SW 1271 (cell line): ENCODE data around the gene STT3B.

Experiments used
- DNase-seq, 2 experiments: peaks; one replicate each; lab custom pipeline; 2025; lab: John Stamatoyannopoulos, UW

The STT3B gene

DNA sequence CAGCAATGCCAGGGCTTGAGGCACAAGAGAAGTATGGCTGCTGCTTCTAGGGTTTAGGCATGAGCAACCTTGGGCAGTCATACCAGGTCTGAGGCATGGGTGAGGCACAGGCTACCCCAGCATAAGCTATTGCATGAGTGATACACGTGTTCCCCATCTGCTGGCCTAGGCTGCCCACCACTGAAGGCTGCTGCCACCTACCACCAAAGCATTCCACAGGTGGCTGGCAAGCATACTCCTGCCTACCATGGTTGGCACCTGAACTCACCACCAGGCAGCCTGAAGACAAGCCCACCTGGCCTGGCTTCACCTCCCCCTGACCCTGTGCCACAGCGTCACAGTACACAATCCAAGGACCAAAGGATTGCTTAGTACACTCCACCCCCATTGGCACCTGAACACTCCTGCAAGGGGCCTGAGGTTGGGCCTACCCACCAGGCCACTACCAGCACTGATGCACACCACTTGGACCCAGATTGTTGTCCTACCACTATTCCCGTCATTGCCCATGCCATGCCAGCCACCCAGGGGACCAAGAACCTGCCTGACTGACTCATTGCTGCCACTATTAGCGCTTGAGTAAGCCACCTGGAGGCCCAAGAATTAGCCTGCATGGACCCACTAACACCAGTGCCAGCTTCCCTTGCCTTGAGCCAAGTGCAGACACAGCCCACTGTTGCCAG lies 115.7 kb downstream of the STT3B start:
- DNase-seq, result no peak

- DNase-seq, result no peak
Observed at GRCh38 chr3:31652296-31652695, 119.6 kb downstream of the STT3B start.

DNA sequence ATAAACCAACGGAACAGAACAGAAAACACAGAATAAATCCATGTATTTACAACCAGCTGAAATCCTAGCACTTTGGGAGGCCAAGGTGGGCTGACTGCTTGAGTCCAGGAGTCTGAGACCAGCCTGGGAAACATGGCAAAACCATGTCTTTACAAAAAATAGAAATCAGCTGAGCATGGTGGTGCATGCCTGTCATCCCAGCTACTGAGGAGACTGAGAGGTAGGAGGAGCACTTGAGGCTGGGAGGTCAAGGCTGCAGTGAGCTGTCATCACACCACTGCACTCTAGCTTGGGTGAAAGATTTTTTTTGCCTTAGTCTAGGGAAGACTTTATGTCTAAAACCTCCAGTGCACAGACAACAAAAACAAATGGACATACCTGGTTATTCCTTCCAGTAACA lies 120.7 kb downstream of the STT3B start:
- no peak for DNase-seq

DNA sequence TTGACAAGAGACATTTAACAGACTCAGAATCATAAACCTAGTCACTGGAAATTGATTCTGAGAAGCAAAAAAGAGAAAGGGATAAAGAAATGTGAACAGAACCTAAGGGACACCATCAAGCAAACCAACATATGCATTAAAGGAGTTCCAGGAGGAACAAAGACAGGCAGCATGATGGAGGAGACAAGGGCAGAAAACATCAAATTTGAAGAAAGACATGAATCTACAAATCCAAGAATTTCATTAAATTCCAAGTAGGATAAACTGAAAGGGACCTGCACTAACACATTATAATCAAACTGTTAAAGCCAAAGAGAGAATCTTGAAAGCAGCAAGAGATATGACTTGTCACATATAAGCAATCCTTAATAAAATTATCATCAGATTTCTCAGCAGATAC lies 122.3 kb downstream of the STT3B start:
- no peak for DNase-seq

DNA sequence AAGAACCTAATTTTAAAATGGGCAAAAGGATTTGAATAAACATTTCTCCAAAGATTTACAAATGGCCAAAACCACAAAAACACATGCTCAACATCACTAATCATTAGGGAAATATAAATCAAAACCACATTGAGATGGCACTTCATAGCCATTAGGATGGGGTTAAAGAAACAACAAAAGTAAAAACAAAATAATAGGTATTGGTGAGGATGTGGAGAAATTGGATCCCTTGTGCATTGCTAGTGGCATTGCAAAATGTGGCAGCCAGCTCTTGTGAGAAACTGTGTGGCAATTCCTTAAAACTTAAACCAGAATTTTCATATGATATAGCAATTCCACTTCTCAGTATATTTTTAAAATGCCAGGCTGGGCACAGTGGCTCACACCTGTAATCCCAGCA lies 126.5 kb downstream of the STT3B start:
- no peak for DNase-seq

GRCh38 chr3:31661286-31661685 lies 128.6 kb downstream of the STT3B start:
- DNase-seq, result no peak

- DNase-seq, result no peak
Observed at GRCh38 chr3:31661993-31662670, 129.4 kb downstream of the STT3B start.

DNA sequence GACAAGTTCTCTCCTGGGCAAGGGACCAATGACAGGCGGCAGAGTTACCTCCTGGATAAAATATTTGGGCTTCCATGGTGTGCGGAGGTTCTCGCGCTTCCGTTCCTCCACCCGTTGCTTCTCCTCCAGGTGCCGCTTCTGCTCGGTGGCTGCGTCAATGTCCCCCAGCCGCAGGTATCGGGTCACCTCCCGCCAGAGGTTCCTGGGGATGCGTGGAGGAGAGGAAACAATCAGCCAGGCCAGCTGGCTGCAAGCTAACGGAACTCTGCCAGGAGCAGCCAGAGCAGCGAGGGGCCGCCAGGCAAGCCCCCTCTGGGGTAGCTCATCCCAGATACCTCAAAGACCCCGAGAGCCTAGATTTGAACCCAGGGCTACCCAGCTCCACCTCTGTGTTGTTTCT lies 131.3 kb downstream of the STT3B start:
- DNase-seq, result no peak

GRCh38 chr3:31667582-31667981 lies 134.9 kb downstream of the STT3B start:
- no peak for DNase-seq

GRCh38 chr3:31668242-31668641 lies 135.5 kb downstream of the STT3B start:
- no peak for DNase-seq

GRCh38 chr3:31670136-31670535 lies 137.4 kb downstream of the STT3B start:
- no peak for DNase-seq

DNA sequence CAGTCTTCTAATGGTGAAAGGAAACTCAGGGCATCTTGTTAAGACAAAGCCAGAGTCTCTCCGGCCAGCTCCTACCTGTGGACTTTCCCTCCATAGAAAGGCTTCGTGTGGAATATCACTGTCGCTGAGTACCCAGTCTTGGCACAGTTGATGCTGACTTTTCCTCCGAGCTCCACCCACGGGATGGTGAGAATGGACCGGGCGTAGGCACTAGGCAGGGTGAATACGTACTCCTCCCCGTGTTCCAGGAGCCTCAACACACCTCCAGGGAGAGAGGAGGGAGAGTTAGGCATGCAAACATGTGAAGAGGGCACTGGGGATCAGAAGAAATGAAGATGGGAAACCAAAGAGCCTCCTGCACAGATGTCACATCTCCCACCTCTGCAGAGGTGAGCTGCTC lies 138.0 kb downstream of the STT3B start:
- DNase-seq, result no peak

GRCh38 chr3:31671451-31671850 lies 138.7 kb downstream of the STT3B start:
- DNase-seq, result no peak

DNA sequence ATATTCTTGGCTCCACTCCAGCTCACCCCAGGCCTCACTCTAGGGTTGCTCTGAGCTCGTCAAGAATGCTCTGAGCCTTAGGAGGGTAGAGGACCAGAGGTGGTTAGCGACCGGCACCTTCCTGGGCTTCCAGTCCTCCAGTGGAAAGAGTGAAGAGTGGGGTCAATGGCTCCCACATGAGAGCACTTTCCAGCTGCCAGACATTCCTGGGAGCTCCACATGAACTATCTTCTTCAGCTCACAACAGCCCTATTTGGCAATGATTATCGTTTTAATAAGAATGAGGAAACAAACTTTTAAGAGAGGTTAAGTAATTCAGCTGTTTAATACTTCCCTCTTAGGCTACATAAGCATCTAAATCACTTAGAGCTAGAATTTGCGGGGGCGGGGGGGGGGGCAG lies 139.3 kb downstream of the STT3B start:
- DNase-seq, result no peak

GRCh38 chr3:31673950-31674349 lies 141.2 kb downstream of the STT3B start:
- no peak for DNase-seq

DNA sequence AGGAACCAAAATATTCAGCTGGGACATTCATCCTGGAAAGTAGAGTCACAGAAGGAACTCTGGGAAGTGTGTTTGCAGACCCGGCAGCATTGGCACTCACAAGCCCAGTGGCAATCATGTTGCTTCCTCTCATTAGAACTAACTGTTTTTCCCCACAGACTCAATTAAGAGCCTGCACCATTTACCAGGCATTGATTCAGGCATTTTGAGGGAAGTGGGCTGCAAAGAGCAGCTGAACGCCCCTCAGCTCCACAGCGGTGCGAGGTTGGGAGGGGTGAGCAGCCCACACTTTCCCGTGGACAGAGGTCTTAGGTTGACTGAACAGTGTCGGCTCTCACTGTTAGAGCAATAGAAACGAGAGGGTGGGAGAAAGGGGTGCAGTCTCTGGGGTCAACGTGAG lies 143.8 kb downstream of the STT3B start:
- no peak for DNase-seq

DNA sequence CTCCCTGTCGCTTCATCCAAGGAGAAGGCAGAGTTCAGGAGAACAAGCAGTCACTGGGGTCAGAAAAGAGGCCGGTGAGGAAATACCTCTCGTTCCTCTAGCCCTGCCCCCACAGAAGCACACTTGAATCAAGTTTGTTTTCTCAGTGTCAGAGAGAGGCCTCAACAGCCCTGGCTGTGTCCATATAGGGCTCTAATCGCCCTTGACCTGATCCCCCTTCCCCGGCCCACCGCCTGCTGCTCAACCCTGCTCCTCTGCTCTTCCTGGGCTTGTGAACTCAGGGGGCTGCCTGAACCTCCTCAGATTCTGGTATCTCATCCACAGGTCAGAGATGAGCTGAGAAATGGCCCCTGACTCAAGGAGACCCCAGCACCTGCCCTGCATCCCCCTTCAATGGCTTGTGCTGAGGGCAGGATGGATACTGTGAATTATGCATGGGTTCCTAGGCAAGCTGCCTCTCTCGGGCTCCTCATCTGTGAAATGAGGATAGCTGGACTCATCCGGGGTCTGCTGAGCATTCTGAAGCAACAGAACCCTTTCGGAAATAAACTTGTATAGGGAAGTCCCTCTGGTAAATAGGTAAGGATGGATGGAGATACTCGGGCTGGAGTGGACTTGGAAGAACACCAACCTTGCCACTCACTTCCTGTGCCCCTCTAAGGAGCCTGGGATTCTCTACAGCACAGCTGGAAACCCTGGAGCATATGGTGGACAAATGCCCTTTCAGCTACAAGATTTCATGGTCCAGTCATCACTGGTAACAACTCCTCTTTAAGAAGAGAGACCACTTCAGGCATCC lies 147.5 kb downstream of the STT3B start:
- no peak for DNase-seq
